Measurements from ENCODE around the gene KRTAP5-1. TPM values are rescaled to one million over a fixed set of nuclear protein-coding genes. Genes with fewer than 3 reads are reported as not detected.

The KRTAP5-1 gene
- polyA plus RNA-seq, 2 of the 4 experiments (the other 2 are of a cell fraction) = not detected

DNA sequence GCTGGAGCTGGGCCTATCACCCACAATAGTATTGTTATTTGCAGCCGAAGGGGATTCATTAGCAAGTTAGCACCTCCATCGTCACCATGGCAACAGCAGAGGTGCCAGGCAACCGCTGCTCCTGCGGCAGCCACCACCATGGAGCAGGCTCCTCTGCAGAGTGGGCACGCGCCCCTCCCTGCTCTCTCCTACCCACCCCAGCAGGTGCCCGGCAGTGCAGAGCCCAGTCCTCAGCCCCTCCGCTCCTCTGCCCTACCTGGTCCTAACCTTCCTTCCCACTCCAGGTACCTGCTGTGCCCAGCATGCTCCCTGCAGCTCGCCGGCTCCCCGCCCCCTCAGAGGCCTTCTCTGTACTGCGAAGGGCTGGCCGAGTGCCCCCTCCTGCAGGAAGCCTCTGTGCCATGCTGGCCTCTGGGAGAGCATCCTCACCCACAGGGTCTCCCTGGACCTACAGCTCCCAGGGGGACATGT, 16.6 kb downstream of the KRTAP5-1 start:
- no peak for FAIRE-seq
- WGBS (ENCODE audit: missing lambda C conversion rate) = 82% methylated on average over 13 of the region's 13 CpGs
- ATAC-seq = no peak
- no peak overlapping the region for H3K4me3 ChIP-seq
- no peak for DNase-seq (ENCODE audit: low read depth in 1 of 2, low spot score in 1 of 2)
- TF ChIP-seq RCOR1 (IDR thresholded peaks at IDR 0.05; ENCODE audit: low read depth, low read length) (no peak), ESRRA (IDR thresholded peaks at IDR 0.05; ENCODE audit: borderline replicate concordance, low read length) (no peak), MYC (IDR thresholded peaks at IDR 0.05; ENCODE audit: borderline replicate concordance, low read length) (no peak), CBX2 (IDR thresholded peaks at IDR 0.05; ENCODE audit: borderline replicate concordance, low read depth) (no peak), EHMT2 (IDR thresholded peaks at IDR 0.05; ENCODE audit: low read depth) (no peak), GATA3 (IDR thresholded peaks at IDR 0.05; ENCODE audit: borderline replicate concordance) (no peak), NPAS2 (CRISPR knock-in tag; IDR thresholded peaks at IDR 0.05; ENCODE audit: borderline replicate concordance) (no peak), ZFP36 (IDR thresholded peaks at IDR 0.05; ENCODE audit: borderline replicate concordance, partially characterized antibody) (no peak), KDM5A (IDR thresholded peaks at IDR 0.05) (no peak), RAD21 (conservative IDR thresholded peaks at IDR 0.05 in 1 of 2, IDR thresholded peaks at IDR 0.05 in 1 of 2) (no peak), HOXB5 (CRISPR knock-in tag; IDR thresholded peaks at IDR 0.05) (no peak), POLR2A (IDR thresholded peaks at IDR 0.05; ENCODE audit: low read length) (no peak), KDM1A (IDR thresholded peaks at IDR 0.05; ENCODE audit: low read depth) (no peak)
- TF ChIP-seq, protein P1, sequence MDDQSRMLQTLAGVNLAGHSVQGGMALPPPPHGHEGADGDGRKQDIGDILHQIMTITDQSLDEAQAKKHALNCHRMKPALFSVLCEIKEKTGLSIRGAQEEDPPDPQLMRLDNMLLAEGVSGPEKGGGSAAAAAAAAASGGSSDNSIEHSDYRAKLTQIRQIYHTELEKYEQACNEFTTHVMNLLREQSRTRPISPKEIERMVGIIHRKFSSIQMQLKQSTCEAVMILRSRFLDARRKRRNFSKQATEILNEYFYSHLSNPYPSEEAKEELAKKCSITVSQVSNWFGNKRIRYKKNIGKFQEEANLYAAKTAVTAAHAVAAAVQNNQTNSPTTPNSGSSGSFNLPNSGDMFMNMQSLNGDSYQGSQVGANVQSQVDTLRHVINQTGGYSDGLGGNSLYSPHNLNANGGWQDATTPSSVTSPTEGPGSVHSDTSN (IDR thresholded peaks at IDR 0.05) = no peak
- TF ChIP-seq, protein P2, sequence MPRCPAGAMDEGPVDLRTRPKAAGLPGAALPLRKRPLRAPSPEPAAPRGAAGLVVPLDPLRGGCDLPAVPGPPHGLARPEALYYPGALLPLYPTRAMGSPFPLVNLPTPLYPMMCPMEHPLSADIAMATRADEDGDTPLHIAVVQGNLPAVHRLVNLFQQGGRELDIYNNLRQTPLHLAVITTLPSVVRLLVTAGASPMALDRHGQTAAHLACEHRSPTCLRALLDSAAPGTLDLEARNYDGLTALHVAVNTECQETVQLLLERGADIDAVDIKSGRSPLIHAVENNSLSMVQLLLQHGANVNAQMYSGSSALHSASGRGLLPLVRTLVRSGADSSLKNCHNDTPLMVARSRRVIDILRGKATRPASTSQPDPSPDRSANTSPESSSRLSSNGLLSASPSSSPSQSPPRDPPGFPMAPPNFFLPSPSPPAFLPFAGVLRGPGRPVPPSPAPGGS (IDR thresholded peaks at IDR 0.05) = no peak
- TF ChIP-seq, protein P3, sequence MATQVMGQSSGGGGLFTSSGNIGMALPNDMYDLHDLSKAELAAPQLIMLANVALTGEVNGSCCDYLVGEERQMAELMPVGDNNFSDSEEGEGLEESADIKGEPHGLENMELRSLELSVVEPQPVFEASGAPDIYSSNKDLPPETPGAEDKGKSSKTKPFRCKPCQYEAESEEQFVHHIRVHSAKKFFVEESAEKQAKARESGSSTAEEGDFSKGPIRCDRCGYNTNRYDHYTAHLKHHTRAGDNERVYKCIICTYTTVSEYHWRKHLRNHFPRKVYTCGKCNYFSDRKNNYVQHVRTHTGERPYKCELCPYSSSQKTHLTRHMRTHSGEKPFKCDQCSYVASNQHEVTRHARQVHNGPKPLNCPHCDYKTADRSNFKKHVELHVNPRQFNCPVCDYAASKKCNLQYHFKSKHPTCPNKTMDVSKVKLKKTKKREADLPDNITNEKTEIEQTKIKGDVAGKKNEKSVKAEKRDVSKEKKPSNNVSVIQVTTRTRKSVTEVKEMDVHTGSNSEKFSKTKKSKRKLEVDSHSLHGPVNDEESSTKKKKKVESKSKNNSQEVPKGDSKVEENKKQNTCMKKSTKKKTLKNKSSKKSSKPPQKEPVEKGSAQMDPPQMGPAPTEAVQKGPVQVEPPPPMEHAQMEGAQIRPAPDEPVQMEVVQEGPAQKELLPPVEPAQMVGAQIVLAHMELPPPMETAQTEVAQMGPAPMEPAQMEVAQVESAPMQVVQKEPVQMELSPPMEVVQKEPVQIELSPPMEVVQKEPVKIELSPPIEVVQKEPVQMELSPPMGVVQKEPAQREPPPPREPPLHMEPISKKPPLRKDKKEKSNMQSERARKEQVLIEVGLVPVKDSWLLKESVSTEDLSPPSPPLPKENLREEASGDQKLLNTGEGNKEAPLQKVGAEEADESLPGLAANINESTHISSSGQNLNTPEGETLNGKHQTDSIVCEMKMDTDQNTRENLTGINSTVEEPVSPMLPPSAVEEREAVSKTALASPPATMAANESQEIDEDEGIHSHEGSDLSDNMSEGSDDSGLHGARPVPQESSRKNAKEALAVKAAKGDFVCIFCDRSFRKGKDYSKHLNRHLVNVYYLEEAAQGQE (IDR thresholded peaks at IDR 0.05) = no peak
- no peaks in the 10 kb centered on the region for H3K9me3 ChIP-seq
- no peak overlapping the region for H3K27ac ChIP-seq
- CTCF ChIA-PET = interaction anchor here (1.8 to 26.3 kb wide), 3 partner anchors 9 to 275 kb away, joined by 4 to 719 read pairs (median 16); no protein-coding TSS in a partner anchor
- H3K4me1 ChIP-seq = peaks cover 40% of the 10 kb centered on the region
- no peak overlapping the region for H3K4me2 ChIP-seq
- POLR2A ChIA-PET = no interaction called here

DNA sequence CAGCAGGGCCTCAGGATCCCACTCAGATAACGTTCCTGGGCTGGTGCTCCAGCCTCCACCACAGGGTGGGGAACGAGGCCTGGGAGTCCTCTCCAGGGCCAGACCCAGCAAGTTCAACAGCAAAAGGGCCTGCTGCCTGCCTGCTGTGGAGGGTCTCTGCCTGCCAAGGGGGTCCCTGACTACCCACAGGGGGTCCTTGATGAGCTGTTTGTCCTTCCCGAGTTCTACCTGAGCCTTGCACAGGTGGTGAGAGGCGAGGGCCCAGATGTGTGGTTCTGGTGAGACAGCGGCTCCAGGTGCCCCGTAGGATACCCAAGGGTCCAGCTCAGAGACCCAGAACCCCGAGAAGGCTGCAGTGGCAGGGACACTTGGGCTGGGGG, 17.4 kb downstream of the KRTAP5-1 start:
- Histone ChIP-seq H3K4me2 (no peak overlapping the region), H3K4me1 (peaks cover 33% of the 10 kb centered on the region), H3K27ac (no peak overlapping the region), H3K9me3 (no peaks in the 10 kb centered on the region), H3K4me3 (no peak overlapping the region)
- ATAC-seq (no peak), DNase-seq (ENCODE audit: low read depth in 1 of 2, low spot score in 1 of 2) (no peak), FAIRE-seq (no peak)
- ChIA-PET CTCF (interaction anchor here (0.9 to 26.3 kb wide), 8 partner anchors 8 to 274 kb away, joined by 3 to 719 read pairs (median 4); partner anchors contain the start of gene KRTAP5-2), POLR2A (no interaction called here)
- 75% methylated on average over 6 of the region's 7 CpGs for WGBS (ENCODE audit: missing lambda C conversion rate)
- no peak for TF ChIP-seq MAFK (IDR thresholded peaks at IDR 0.05; ENCODE audit: partially characterized antibody)
- TF ChIP-seq KDM5A (IDR thresholded peaks at IDR 0.05) = no peak
- TF ChIP-seq CEBPB (IDR thresholded peaks at IDR 0.05) = no peak
- TF ChIP-seq, protein P3 (IDR thresholded peaks at IDR 0.05) = no peak

All from A549 (cell line).